Myocyte (in vitro differentiated cells): ENCODE data around the gene SEMA3B. TPM values are rescaled to one million over a fixed set of nuclear protein-coding genes. Genes with fewer than 3 reads are reported as not detected.

Source experiments
- DNase-seq: peaks from one replicate; pipeline ENCODE4 v3.0.0-alpha.2; 2012; ENCODE audit warnings: low read depth
- microRNA-seq: library from miRNA; unstranded; fragments of <30 nt; microRNA quantifications from one replicate; pipeline ENCODE4, GENCODE V29; 2016
- total RNA-seq: library from RNA; depleted of rRNA; stranded (reverse); fragments of >200 nt; gene quantifications from 2 replicates; pipeline ENCODE4 v1.2.3, GENCODE V29; 2014

SEMA3B gene
- total RNA-seq, 1 donor from 2014 or later = 8.3 TPM

DNA sequence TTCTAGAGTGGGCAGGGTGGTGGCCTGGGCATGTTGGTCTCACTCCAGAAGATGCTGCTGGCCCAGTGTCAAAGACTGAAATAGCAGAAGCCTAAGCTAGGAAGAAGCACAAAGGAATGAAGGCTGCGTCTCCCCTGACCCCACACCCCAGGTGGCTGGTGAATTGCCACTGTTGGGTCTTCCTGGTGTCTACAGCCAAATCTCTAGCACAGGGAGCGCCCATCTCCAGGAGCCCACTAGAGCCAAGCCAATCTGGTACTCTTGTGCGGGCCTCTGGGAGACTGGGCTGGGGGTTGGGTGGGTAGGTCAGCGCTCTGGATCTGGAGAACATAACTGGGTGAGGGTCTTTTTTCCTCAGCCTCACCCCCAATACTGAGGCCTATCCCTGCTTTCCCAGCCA, 58.2 kb downstream of the SEMA3B start:
- DNase-seq = no peak

Small RNA genes lying within 50 kb of the gene (microRNA-seq; reads per million reads assigned to microRNA genes)
- gene MIR5787 = not detected

Other genes starting within 250 kb of the SEMA3B start
- gene RBM5, start 180.2 kb upstream of the SEMA3B start, total RNA-seq = 158 and 160 TPM in 2 replicates
- 0.51 and 1.6 TPM in 2 replicates for gene SEMA3F, start 113.8 kb upstream of the SEMA3B start, total RNA-seq
- gene GNAT1, start 77.5 kb upstream of the SEMA3B start, total RNA-seq = 1.9 and 4.4 TPM in 2 replicates
- gene SLC38A3, start 63.9 kb upstream of the SEMA3B start, total RNA-seq = 9.1 and 42.7 TPM in 2 replicates
- 137 and 138 TPM in 2 replicates for gene GNAI2, start 32.9 kb upstream of the SEMA3B start, total RNA-seq
- 0.47 and 2.7 TPM in 2 replicates for gene LSMEM2, start 9.9 kb downstream of the SEMA3B start, total RNA-seq
- 99.0 and 99.1 TPM in 2 replicates for gene IFRD2, start 23.3 kb downstream of the SEMA3B start, total RNA-seq
- gene HYAL3, start 30.3 kb downstream of the SEMA3B start, total RNA-seq = 2.9 and 7.4 TPM in 2 replicates
- gene NAA80, start 30.3 kb downstream of the SEMA3B start, total RNA-seq = 16.7 and 20.1 TPM in 2 replicates
- 0.26 and 0.56 TPM in 2 replicates for gene HYAL1, start 34.4 kb downstream of the SEMA3B start, total RNA-seq
- gene HYAL2, start 53.6 kb downstream of the SEMA3B start, total RNA-seq = 81.0 and 91.1 TPM in 2 replicates
- 32.9 and 39.7 TPM in 2 replicates for gene TUSC2, start 59.1 kb downstream of the SEMA3B start, total RNA-seq
- gene RASSF1, start 71.7 kb downstream of the SEMA3B start, total RNA-seq = 9.0 and 16.2 TPM in 2 replicates
- 0.19 and 0.47 TPM in 2 replicates for gene ZMYND10, start 76.6 kb downstream of the SEMA3B start, total RNA-seq
- 24.6 and 27.6 TPM in 2 replicates for gene NPRL2, start 81.6 kb downstream of the SEMA3B start, total RNA-seq
- gene CYB561D2, start 81.7 kb downstream of the SEMA3B start, total RNA-seq = 16.7 and 25.2 TPM in 2 replicates
- gene TMEM115, start 90.4 kb downstream of the SEMA3B start, total RNA-seq = 61.7 and 69.0 TPM in 2 replicates
- not detected in 2 replicates for gene CACNA2D2, start 234.5 kb downstream of the SEMA3B start, total RNA-seq